K562 (cell line): ENCODE data around the gene POLR2H. TPM values are rescaled to one million over a fixed set of nuclear protein-coding genes. Genes with fewer than 3 reads are reported as not detected.

ENCODE experiments used
- CREBBP ChIP-seq: IDR thresholded peaks from one replicate; pipeline ENCODE4 v1.6.1; 2012; ENCODE audit warnings: low read depth, mild to moderate bottlenecking, control low read depth, inconsistent platforms, low read length
- EP400 ChIP-seq: fragments of 450-650 bp; IDR thresholded peaks from 2 replicates; pipeline ENCODE4 v1.6.1; 2017; ENCODE audit warnings: antibody characterized with exemption, mild to moderate bottlenecking, moderate library complexity
- KHSRP ChIP-seq: fragments of 450-650 bp; IDR thresholded peaks from 2 replicates; pipeline ENCODE4 v1.6.1; 2017
- NELFE ChIP-seq: IDR thresholded peaks from 2 replicates; pipeline ENCODE4 v1.6.1; 2011; ENCODE audit warnings: mild to moderate bottlenecking; ENCODE audit not compliant: insufficient read depth, insufficient read length
- RBM14 ChIP-seq: fragments of 200-400 bp; formaldehyde crosslinking; IDR thresholded peaks from 2 replicates; pipeline ENCODE4 v1.6.1; 2018; ENCODE audit warnings: low read depth, mild to moderate bottlenecking, low read length, moderate library complexity, borderline replicate concordance; ENCODE audit not compliant: insufficient read depth
- THRAP3 ChIP-seq: fragments of 450-650 bp; IDR thresholded peaks from 2 replicates; pipeline ENCODE4 v1.6.1; 2016; ENCODE audit warnings: mild to moderate bottlenecking, inconsistent platforms, borderline replicate concordance
- ZNF134 ChIP-seq: fragments of 250-450 bp; sonication (Bioruptor Pico); conservative IDR thresholded peaks from 2 replicates; pipeline ENCODE4 v1.4.0; 2020
- ZNF184 ChIP-seq: sonication (generic); formaldehyde crosslinking; IDR thresholded peaks from 2 replicates; pipeline ENCODE4 v1.5.0; 2020; ENCODE audit warnings: missing genetic modification reagents
- ZNF707 ChIP-seq: fragments of 250-450 bp; sonication (Bioruptor Pico); conservative IDR thresholded peaks from 2 replicates; pipeline ENCODE4 v1.8.0; 2022; ENCODE audit warnings: inconsistent platforms, mild to moderate bottlenecking, moderate library complexity
- ZNF717 ChIP-seq: fragments of 250-450 bp; sonication (Bioruptor Pico); IDR thresholded peaks from 2 replicates; pipeline ENCODE4 v1.5.0; 2021
- polyA plus RNA-seq, 8 experiments: library from polyadenylated mRNA; depleted of rRNA in 4 of 8; stranded (reverse) in 5 of 8; unstranded in 3 of 8; fragments of >200 nt; fragmentation: Nextera tagmentation in 2 of 8; fragmentation: Illumina TruSeq in 1 of 8; extraction: Ambion mirVana in 2 of 8; extraction: Trizol in 1 of 8; gene quantifications; 2 replicates each; pipeline versions ENCODE4 v1.2.1 to v1.2.3, GENCODE V29; 2011 to 2014; ENCODE audit warnings: inconsistent platforms in 1 of 8, missing spikeins in 1 of 8
- total RNA-seq, 7 experiments: library from RNA; depleted of rRNA in 6 of 7; stranded (reverse); fragments of >200 nt in 6 of 7; fragmentation: Illumina TruSeq in 2 of 7; extraction: Trizol in 2 of 7; gene quantifications; 2 replicates each; pipeline versions ENCODE4 v1.2.1 to v1.2.3, GENCODE V29; 2011 to 2021; ENCODE audit warnings: low replicate concordance in 1 of 7
- TF ChIP-seq, protein P1 (sequence below), 2 experiments: fragments of 450-650 bp in 1 of 2; sonication (generic) in 1 of 2; formaldehyde crosslinking in 1 of 2; IDR thresholded peaks; 2 replicates each; pipeline versions ENCODE4 v1.7.1 to v1.9.0; 2016 to 2022; ENCODE audit warnings: inconsistent platforms in 1 of 2, mild to moderate bottlenecking in 1 of 2, missing genetic modification reagents in 1 of 2
- TF ChIP-seq, protein P2 (sequence below): sonication (generic); formaldehyde crosslinking; IDR thresholded peaks from 2 replicates; pipeline ENCODE4 v1.8.0; 2023; ENCODE audit warnings: mild to moderate bottlenecking, missing genetic modification reagents
- TF ChIP-seq, protein P3 (sequence below), 2 experiments: fragments of 450-650 bp; IDR thresholded peaks; 2 replicates each; pipeline ENCODE4 v1.6.1; 2016
- TF ChIP-seq, protein P4 (sequence below): fragments of 250-450 bp; sonication (Bioruptor Pico); IDR thresholded peaks from 2 replicates; pipeline ENCODE4 v1.8.0; 2022; ENCODE audit warnings: moderate library complexity, mild to moderate bottlenecking, inconsistent platforms

Gene POLR2H
- total and polyA plus RNA-seq, 9 of the 15 experiments (the other 6 are each of a cell fraction or from before 2014, with no cell fraction given) = 128 to 512 (median 220) TPM

DNA sequence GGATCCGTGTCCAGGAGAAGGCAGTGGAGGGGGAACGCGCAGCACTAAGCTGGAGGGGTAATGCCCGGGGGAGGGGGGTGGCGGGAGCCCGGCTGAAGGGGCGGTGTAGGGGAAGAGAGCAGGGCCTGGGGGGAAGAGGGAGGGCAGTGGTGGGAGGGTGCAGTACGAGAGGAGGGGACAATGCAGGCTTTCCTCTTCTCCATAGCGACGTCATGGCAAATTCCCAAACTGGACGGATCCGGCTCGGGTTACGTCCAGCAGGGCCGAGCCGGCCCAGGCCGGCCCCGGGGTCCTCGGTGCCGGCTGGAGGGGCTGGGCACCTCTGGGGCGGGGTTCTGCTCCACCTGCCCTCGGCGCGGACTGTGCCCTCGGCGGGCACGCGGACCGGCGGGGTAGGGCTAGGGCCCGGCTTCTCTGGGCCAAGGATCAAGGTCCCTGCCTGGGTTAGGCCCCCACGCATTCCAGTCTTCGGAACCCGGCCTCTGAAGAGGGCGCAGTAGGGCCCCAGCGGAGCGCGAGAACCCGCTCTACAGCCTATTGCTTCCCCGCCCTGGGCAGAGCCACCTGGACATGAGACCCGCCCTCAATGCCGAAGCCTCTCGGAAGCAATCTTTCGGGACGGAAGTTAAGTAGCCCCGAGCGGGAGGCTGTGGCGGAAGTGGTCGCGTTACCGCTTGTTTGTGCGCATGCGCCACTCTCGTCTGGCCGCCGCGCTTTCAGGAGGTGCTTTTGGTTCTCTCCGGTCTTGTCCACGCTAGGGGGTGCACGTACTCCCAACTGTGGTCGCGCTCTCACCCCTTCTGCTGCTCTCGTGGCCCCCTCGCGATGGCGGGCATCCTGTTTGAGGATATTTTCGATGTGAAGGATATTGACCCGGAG is 1.4 kb downstream of the POLR2H start (continued):
- TF ChIP-seq, protein P1, sequence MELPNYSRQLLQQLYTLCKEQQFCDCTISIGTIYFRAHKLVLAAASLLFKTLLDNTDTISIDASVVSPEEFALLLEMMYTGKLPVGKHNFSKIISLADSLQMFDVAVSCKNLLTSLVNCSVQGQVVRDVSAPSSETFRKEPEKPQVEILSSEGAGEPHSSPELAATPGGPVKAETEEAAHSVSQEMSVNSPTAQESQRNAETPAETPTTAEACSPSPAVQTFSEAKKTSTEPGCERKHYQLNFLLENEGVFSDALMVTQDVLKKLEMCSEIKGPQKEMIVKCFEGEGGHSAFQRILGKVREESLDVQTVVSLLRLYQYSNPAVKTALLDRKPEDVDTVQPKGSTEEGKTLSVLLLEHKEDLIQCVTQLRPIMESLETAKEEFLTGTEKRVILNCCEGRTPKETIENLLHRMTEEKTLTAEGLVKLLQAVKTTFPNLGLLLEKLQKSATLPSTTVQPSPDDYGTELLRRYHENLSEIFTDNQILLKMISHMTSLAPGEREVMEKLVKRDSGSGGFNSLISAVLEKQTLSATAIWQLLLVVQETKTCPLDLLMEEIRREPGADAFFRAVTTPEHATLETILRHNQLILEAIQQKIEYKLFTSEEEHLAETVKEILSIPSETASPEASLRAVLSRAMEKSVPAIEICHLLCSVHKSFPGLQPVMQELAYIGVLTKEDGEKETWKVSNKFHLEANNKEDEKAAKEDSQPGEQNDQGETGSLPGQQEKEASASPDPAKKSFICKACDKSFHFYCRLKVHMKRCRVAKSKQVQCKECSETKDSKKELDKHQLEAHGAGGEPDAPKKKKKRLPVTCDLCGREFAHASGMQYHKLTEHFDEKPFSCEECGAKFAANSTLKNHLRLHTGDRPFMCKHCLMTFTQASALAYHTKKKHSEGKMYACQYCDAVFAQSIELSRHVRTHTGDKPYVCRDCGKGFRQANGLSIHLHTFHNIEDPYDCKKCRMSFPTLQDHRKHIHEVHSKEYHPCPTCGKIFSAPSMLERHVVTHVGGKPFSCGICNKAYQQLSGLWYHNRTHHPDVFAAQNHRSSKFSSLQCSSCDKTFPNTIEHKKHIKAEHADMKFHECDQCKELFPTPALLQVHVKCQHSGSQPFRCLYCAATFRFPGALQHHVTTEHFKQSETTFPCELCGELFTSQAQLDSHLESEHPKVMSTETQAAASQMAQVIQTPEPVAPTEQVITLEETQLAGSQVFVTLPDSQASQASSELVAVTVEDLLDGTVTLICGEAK (IDR thresholded peaks at IDR 0.05) = peak; percentile 98
- TF ChIP-seq, protein P1 (CRISPR knock-in tag; IDR thresholded peaks at IDR 0.05) = no peak
- TF ChIP-seq ZNF134 (CRISPR knock-in tag) = no peak
- no peak for TF ChIP-seq ZNF184 (CRISPR knock-in tag)
- TF ChIP-seq KHSRP = no peak
- TF ChIP-seq RBM14 = no peak
- no peak for TF ChIP-seq NELFE
- TF ChIP-seq THRAP3 = no peak
- TF ChIP-seq ZNF707 = no peak
- TF ChIP-seq, protein P2, sequence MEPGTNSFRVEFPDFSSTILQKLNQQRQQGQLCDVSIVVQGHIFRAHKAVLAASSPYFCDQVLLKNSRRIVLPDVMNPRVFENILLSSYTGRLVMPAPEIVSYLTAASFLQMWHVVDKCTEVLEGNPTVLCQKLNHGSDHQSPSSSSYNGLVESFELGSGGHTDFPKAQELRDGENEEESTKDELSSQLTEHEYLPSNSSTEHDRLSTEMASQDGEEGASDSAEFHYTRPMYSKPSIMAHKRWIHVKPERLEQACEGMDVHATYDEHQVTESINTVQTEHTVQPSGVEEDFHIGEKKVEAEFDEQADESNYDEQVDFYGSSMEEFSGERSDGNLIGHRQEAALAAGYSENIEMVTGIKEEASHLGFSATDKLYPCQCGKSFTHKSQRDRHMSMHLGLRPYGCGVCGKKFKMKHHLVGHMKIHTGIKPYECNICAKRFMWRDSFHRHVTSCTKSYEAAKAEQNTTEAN (CRISPR knock-in tag) = no peak
- TF ChIP-seq, protein P3, sequence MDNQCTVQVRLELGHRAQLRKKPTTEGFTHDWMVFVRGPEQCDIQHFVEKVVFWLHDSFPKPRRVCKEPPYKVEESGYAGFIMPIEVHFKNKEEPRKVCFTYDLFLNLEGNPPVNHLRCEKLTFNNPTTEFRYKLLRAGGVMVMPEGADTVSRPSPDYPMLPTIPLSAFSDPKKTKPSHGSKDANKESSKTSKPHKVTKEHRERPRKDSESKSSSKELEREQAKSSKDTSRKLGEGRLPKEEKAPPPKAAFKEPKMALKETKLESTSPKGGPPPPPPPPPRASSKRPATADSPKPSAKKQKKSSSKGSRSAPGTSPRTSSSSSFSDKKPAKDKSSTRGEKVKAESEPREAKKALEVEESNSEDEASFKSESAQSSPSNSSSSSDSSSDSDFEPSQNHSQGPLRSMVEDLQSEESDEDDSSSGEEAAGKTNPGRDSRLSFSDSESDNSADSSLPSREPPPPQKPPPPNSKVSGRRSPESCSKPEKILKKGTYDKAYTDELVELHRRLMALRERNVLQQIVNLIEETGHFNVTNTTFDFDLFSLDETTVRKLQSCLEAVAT (IDR thresholded peaks at IDR 0.05) = peak in 1 of 2 experiments; percentile 75; a peak in 1 of 4 replicates
- TF ChIP-seq, protein P4, sequence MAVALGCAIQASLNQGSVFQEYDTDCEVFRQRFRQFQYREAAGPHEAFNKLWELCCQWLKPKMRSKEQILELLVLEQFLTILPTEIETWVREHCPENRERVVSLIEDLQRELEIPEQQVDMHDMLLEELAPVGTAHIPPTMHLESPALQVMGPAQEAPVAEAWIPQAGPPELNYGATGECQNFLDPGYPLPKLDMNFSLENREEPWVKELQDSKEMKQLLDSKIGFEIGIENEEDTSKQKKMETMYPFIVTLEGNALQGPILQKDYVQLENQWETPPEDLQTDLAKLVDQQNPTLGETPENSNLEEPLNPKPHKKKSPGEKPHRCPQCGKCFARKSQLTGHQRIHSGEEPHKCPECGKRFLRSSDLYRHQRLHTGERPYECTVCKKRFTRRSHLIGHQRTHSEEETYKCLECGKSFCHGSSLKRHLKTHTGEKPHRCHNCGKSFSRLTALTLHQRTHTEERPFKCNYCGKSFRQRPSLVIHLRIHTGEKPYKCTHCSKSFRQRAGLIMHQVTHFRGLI = no peak
- TF ChIP-seq EP400 = peak; percentile 89
- TF ChIP-seq ZNF717 (CRISPR knock-in tag) = no peak
- no peak for TF ChIP-seq CREBBP
